Vagina (tissue), 2 donors: ENCODE measurements around the gene SH3GL3. TPM values are rescaled to one million over a fixed set of nuclear protein-coding genes. Genes with fewer than 3 reads are reported as not detected.

Experiments
- DNase-seq, 2 donors: peaks; one replicate each; pipeline ENCODE4 v3.0.0-alpha.2; 2017; ENCODE audit errors: extremely low spot score in 2 of 2
- H3K27ac ChIP-seq: fragments of 200-600 bp; sonication (generic); one replicate; pipeline ENCODE4 v1.5.1; 2019
- H3K27me3 ChIP-seq: fragments of 200-600 bp; sonication (generic); one replicate; pipeline ENCODE4 v1.5.1; 2019
- H3K36me3 ChIP-seq, 2 donors: fragments of 200-600 bp; sonication (generic); one replicate each; pipeline ENCODE4 v1.5.1; 2017 to 2019
- H3K4me1 ChIP-seq: fragments of 200-600 bp; sonication (generic); one replicate; pipeline ENCODE4 v1.5.1; 2019
- H3K4me3 ChIP-seq, 2 donors: fragments of 200-600 bp; sonication (generic); 1 replicate in 1 of 2; 2 replicates in 1 of 2; pipeline ENCODE4 v1.5.1; 2016 to 2019
- H3K9me3 ChIP-seq: fragments of 200-600 bp; sonication (generic); one replicate; pipeline ENCODE4 v1.5.1; 2019
- CTCF ChIP-seq, 3 experiments: fragments of 450-650 bp in 2 of 3; fragments of 200-600 bp in 1 of 3; sonication (generic) in 1 of 3; IDR thresholded peaks; one replicate each; pipeline ENCODE4 v1.5.1; 2017 to 2019; ENCODE audit warnings: antibody characterized with exemption in 3 of 3, mild to moderate bottlenecking in 2 of 3, moderate library complexity in 2 of 3
- POLR2A ChIP-seq, 2 donors: fragments of 450-650 bp; IDR thresholded peaks; one replicate each; pipeline ENCODE4 v1.6.1; 2017; ENCODE audit warnings: antibody characterized with exemption in 2 of 2, mild to moderate bottlenecking in 2 of 2, moderate library complexity in 2 of 2
- POLR2AphosphoS5 ChIP-seq, 2 donors: sonication (generic); formaldehyde crosslinking; IDR thresholded peaks; one replicate each; pipeline ENCODE4 v1.9.0; 2017; ENCODE audit warnings: antibody characterized with exemption in 2 of 2, mild to moderate bottlenecking in 2 of 2, low read depth in 1 of 2; ENCODE audit not compliant: insufficient read depth in 1 of 2
- intact Hi-C: fragments of 100-400 bp; cut with DNase I; formaldehyde crosslinking; loops from one replicate; pipeline ENCODE4 v1.15.1; 2023
- total RNA-seq: library from RNA; depleted of rRNA; stranded (reverse); fragments of >200 nt; gene quantifications from one replicate; pipeline ENCODE4 v1.2.3, GENCODE V29; 2016

SH3GL3 gene
- total RNA-seq, 1 donor from 2014 or later, result 3.9 TPM

GRCh38 chr15:83657549-83657948, 210.4 kb downstream of the SH3GL3 start:
- H3K4me1 ChIP-seq, result peaks cover 22% of the 10 kb centered on the region
- H3K27ac ChIP-seq, result no peak overlapping the region
- H3K4me3 ChIP-seq, result no peak overlapping the region
- no peak for TF ChIP-seq POLR2AphosphoS5 (IDR thresholded peaks at IDR 0.05; ENCODE audit: insufficient read depth in 1 of 2, low read depth in 1 of 2)
- TF ChIP-seq CTCF (IDR thresholded peaks at IDR 0.05), result no peak
- no peak for TF ChIP-seq POLR2A (IDR thresholded peaks at IDR 0.05)
- H3K27me3 ChIP-seq, result no peaks in the 10 kb centered on the region
- no peaks in the 10 kb centered on the region for H3K36me3 ChIP-seq
- no peak for DNase-seq
- intact Hi-C loops, result loop anchor here (5.0 kb wide), 1 partner anchor 50 kb away; no protein-coding TSS in a partner anchor
- no peaks in the 10 kb centered on the region for H3K9me3 ChIP-seq

GRCh38 chr15:83658430-83659416, 211.6 kb downstream of the SH3GL3 start:
- TF ChIP-seq POLR2A (IDR thresholded peaks at IDR 0.05) (no peak), CTCF (IDR thresholded peaks at IDR 0.05) (no peak), POLR2AphosphoS5 (IDR thresholded peaks at IDR 0.05; ENCODE audit: insufficient read depth in 1 of 2, low read depth in 1 of 2) (no peak)
- Histone ChIP-seq H3K27ac (no peak overlapping the region), H3K4me1 (peaks cover 22% of the 10 kb centered on the region), H3K36me3 (no peaks in the 10 kb centered on the region), H3K4me3 (no peak overlapping the region), H3K27me3 (no peaks in the 10 kb centered on the region), H3K9me3 (no peaks in the 10 kb centered on the region)
- intact Hi-C loops, result loop anchor here (5.0 kb wide), 1 partner anchor 51 kb away; no protein-coding TSS in a partner anchor
- DNase-seq, result no peak

- Histone ChIP-seq H3K36me3 (no peaks in the 10 kb centered on the region), H3K9me3 (no peaks in the 10 kb centered on the region), H3K4me3 (no peak overlapping the region), H3K27ac (no peak overlapping the region), H3K27me3 (no peaks in the 10 kb centered on the region), H3K4me1 (peaks cover 17% of the 10 kb centered on the region)
- DNase-seq, result no peak
- TF ChIP-seq POLR2A (IDR thresholded peaks at IDR 0.05), result no peak
- no peak for TF ChIP-seq POLR2AphosphoS5 (IDR thresholded peaks at IDR 0.05; ENCODE audit: insufficient read depth in 1 of 2, low read depth in 1 of 2)
- no peak for TF ChIP-seq CTCF (IDR thresholded peaks at IDR 0.05)
- intact Hi-C loops, result loop anchor here (5.0 kb wide), 1 partner anchor 52 kb away; no protein-coding TSS in a partner anchor
Observed at GRCh38 chr15:83659417-83659812, 212.3 kb downstream of the SH3GL3 start.

GRCh38 chr15:83665480-83665879, 218.3 kb downstream of the SH3GL3 start:
- H3K9me3 ChIP-seq, result no peaks in the 10 kb centered on the region
- H3K36me3 ChIP-seq, result no peaks in the 10 kb centered on the region
- no peaks in the 10 kb centered on the region for H3K4me1 ChIP-seq
- no peak for TF ChIP-seq POLR2AphosphoS5 (IDR thresholded peaks at IDR 0.05; ENCODE audit: insufficient read depth in 1 of 2, low read depth in 1 of 2)
- TF ChIP-seq POLR2A (IDR thresholded peaks at IDR 0.05), result no peak
- no peak for TF ChIP-seq CTCF (IDR thresholded peaks at IDR 0.05)
- DNase-seq, result no peak
- no peak overlapping the region for H3K27ac ChIP-seq
- no peaks in the 10 kb centered on the region for H3K27me3 ChIP-seq
- intact Hi-C loops, result no loop called here
- no peak overlapping the region for H3K4me3 ChIP-seq

Other genes with a start within 250 kb of the SH3GL3 start
- gene HDGFL3, start 239.5 kb upstream of the SH3GL3 start, total RNA-seq, result 27.7 TPM
- gene BNC1, start 162.7 kb upstream of the SH3GL3 start, total RNA-seq, result 18.2 TPM
- gene ADAMTSL3, start 206.8 kb downstream of the SH3GL3 start, total RNA-seq, result 4.2 TPM